Measurements from ENCODE around the gene GNAL. TPM values are rescaled to one million over a fixed set of nuclear protein-coding genes. Genes with fewer than 3 reads are reported as not detected.

The GNAL gene
- total and polyA plus RNA-seq, 2 of the 4 experiments (the other 2 are of a cell fraction) = 0.15 to 0.36 TPM

DNA sequence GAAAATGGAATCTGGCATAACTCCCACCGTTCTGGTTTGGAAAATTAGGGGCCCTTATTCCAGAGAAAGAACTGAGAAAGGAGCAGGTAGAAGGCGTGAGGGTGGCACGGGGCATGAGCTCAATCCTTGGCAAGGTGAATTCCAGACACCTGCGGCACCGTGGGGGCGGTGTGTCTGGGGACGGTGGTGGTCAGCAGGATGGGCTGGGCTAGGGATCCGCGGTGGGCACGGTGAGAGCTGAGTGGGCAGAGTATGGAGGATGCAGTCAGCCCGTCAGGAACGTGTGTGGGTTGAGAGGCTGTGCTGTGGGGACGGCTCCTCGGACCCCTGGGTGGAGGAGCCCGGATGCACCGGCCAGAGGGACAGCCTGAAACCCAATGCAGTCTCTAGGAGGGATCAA, 61.1 kb downstream of the GNAL start:
- Histone ChIP-seq H3K4me1 (ENCODE audit: control insufficient read depth, insufficient read depth, low read length) (no peaks in the 10 kb centered on the region), H4K91ac (ENCODE audit: insufficient read depth, low read depth, low read length) (no peak overlapping the region), H3K18ac (ENCODE audit: low read depth, low read length) (no peak overlapping the region), H3K9ac (ENCODE audit: low read depth, low read length) (no peak overlapping the region), H3K14ac (replicated peaks; ENCODE audit: low read depth, low read length) (no peak overlapping the region), H2AK5ac (ENCODE audit: low read depth, low read length) (no peak overlapping the region), H2BK5ac (ENCODE audit: low read depth, low read length, poor library complexity, severe bottlenecking) (no peak overlapping the region), H2AFZ (replicated peaks; ENCODE audit: low read length, poor library complexity) (peak overlapping the region; percentile 27), H2BK15ac (ENCODE audit: low read depth, low read length) (no peak overlapping the region), H3K4me3 (ENCODE audit: insufficient read depth, low read depth, low read length) (no peak overlapping the region), H3K79me1 (ENCODE audit: low read depth in 1 of 2, low read length in 2 of 2) (no peaks in the 10 kb centered on the region), H4K8ac (ENCODE audit: low read depth in 2 of 2, low read length in 2 of 2) (no peak overlapping the region), H3K4me2 (ENCODE audit: low read depth, low read length) (no peak overlapping the region), H3K4ac (ENCODE audit: low read depth, low read length) (no peak overlapping the region), H3K27me3 (ENCODE audit: control insufficient read depth, insufficient read depth, low read length) (peaks cover 66% of the 10 kb centered on the region), H2BK20ac (ENCODE audit: low read depth, low read length) (no peak overlapping the region), H3K23ac (ENCODE audit: low read depth, low read length) (no peak overlapping the region), H3K9me1 (ENCODE audit: insufficient read depth, low read length) (no peaks in the 10 kb centered on the region), H2BK120ac (ENCODE audit: low read depth, low read length) (no peak overlapping the region), H4K5ac (ENCODE audit: low read depth, low read length) (no peak overlapping the region), H3K9me3 (ENCODE audit: control insufficient read depth, insufficient read depth, low read length) (no peaks in the 10 kb centered on the region; the same call in 1 of the 2 replicates), H3K56ac (ENCODE audit: extremely low read depth, insufficient read depth, low read length) (no peak overlapping the region), H3K27ac (ENCODE audit: insufficient read depth, low read length) (no peak overlapping the region), H3K36me3 (ENCODE audit: control insufficient read depth, insufficient read depth, low read length) (no peaks in the 10 kb centered on the region), H2AK9ac (replicated peaks; ENCODE audit: low read depth, low read length, poor library complexity) (no peak overlapping the region), H4K20me1 (ENCODE audit: insufficient read depth, low read length) (no peaks in the 10 kb centered on the region)
- intact Hi-C loops (cut with micrococcal nuclease) = no loop called here
- TF ChIP-seq RAD21 (IDR thresholded peaks at IDR 0.05; ENCODE audit: low read length) (no peak), MXI1 (IDR thresholded peaks at IDR 0.05; ENCODE audit: borderline replicate concordance, low read depth, low read length) (no peak), NFE2L2 (IDR thresholded peaks at IDR 0.05; ENCODE audit: low read depth, low read length) (no peak), RFX5 (IDR thresholded peaks at IDR 0.05; ENCODE audit: low read depth, low read length) (no peak), MAFK (IDR thresholded peaks at IDR 0.05; ENCODE audit: low read depth, low read length) (no peak), SMC3 (IDR thresholded peaks at IDR 0.05; ENCODE audit: low read depth, low read length) (no peak)
- TF ChIP-seq, protein P1, sequence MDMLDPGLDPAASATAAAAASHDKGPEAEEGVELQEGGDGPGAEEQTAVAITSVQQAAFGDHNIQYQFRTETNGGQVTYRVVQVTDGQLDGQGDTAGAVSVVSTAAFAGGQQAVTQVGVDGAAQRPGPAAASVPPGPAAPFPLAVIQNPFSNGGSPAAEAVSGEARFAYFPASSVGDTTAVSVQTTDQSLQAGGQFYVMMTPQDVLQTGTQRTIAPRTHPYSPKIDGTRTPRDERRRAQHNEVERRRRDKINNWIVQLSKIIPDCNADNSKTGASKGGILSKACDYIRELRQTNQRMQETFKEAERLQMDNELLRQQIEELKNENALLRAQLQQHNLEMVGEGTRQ (IDR thresholded peaks at IDR 0.05; ENCODE audit: low read depth, low read length) = no peak
- ChIA-PET POLR2A (ENCODE audit: unreplicated experiment) (no interaction called here), CTCF (no interaction called here)
- 80% methylated on average over 5 of the region's 16 CpGs; no CpG with 5 or more reads in 1 of the 2 experiments for WGBS, 2 experiments (ENCODE audit: extremely low coverage in 2 of 2, insufficient read length in 1 of 2)
- in situ Hi-C loops (cut with MboI; ENCODE audit: low sequenced_read_pairs) = no loop called here
- dilution Hi-C loops (cut with HindIII; ENCODE audit: low sequenced_read_pairs, unreplicated experiment) = no loop called here
- ATAC-seq (ENCODE audit: low read depth) (no peak), DNase-seq (no peak)
- no TSS peak for BruUV-seq (replicated peaks)
